Thoracic aorta (tissue), 2 donors: ENCODE data around the gene RSRC1. TPM values are rescaled to one million over a fixed set of nuclear protein-coding genes. Genes with fewer than 3 reads are reported as not detected.
A peak's percentile ranks its signal among the peaks of the same experiment; 100 is the strongest.

ENCODE experiments used
- ATAC-seq: fragments of 150-250 bp; one replicate; pipeline ENCODE4 v1.8.0; 2017; ENCODE audit warnings: low read depth; ENCODE audit not compliant: insufficient number of reproducible peaks, low FRiP score
- DNase-seq: peaks from one replicate; pipeline ENCODE4 v3.0.0-alpha.2; 2020; ENCODE audit warnings: low spot score
- H3K27ac ChIP-seq, 2 donors: fragments of 200-600 bp; sonication (generic); 1 replicate in 1 of 2; 2 replicates in 1 of 2; pipeline ENCODE4 v1.5.1; 2016; ENCODE audit warnings: mild to moderate bottlenecking in 2 of 2, moderate library complexity in 2 of 2
- H3K27me3 ChIP-seq: fragments of 200-600 bp; sonication (generic); replicated peaks from 2 replicates; pipeline ENCODE4 v1.6.0; 2016; ENCODE audit warnings: mild to moderate bottlenecking; ENCODE audit not compliant: insufficient read depth
- H3K36me3 ChIP-seq: fragments of 200-600 bp; sonication (generic); one replicate; pipeline ENCODE4 v1.5.1; 2016
- H3K4me1 ChIP-seq, 2 donors: fragments of 200-600 bp; sonication (generic); 1 replicate in 1 of 2; 2 replicates in 1 of 2; pipeline versions ENCODE4 v1.5.1 to v1.6.0; 2016; ENCODE audit warnings: low read depth in 2 of 2, mild to moderate bottlenecking in 1 of 2; ENCODE audit not compliant: control insufficient read depth in 1 of 2
- H3K4me3 ChIP-seq: fragments of 200-600 bp; sonication (generic); 2 replicates; pipeline ENCODE4 v1.5.1; 2016; ENCODE audit warnings: mild to moderate bottlenecking
- H3K9me3 ChIP-seq: fragments of 200-600 bp; sonication (generic); 2 replicates; pipeline ENCODE4 v1.5.1; 2016
- CTCF ChIP-seq: fragments of 200-600 bp; sonication (generic); IDR thresholded peaks from one replicate; pipeline ENCODE4 v1.5.1; 2019; ENCODE audit warnings: antibody characterized with exemption
- total RNA-seq, 2 donors: library from RNA; depleted of rRNA; stranded (reverse); fragments of >200 nt; gene quantifications; one replicate each; pipeline versions ENCODE4 v1.1.0 to v1.2.3, GENCODE V29; 2016

The RSRC1 gene
- total RNA-seq, 2 donors from 2014 or later: 26.6 to 39.5 TPM

- DNase-seq (no peak), ATAC-seq (peak; percentile 65)
- Histone ChIP-seq H3K27ac (no peak overlapping the region), H3K9me3 (no peaks in the 10 kb centered on the region), H3K4me3 (no peak overlapping the region), H3K36me3 (no peaks in the 10 kb centered on the region), H3K4me1 (peaks cover 0 to 9% of the 10 kb centered on the region in 2 donors), H3K27me3 (no peaks in the 10 kb centered on the region)
- no peak for TF ChIP-seq CTCF
Measured at GRCh38 chr3:158167737-158168557, 58.1 kb downstream of the RSRC1 start.

- TF ChIP-seq CTCF: no peak
- H3K27me3 ChIP-seq: no peaks in the 10 kb centered on the region
- no peak overlapping the region for H3K4me3 ChIP-seq
- ATAC-seq (no peak), DNase-seq (no peak)
- no peaks in the 10 kb centered on the region for H3K36me3 ChIP-seq
- no peaks in the 10 kb centered on the region for H3K9me3 ChIP-seq
- H3K27ac ChIP-seq: no peak overlapping the region
- peaks cover 0 to 9% of the 10 kb centered on the region in 2 donors for H3K4me1 ChIP-seq
Measured at GRCh38 chr3:158169091-158169491, 59.2 kb downstream of the RSRC1 start.

- Histone ChIP-seq H3K9me3 (no peaks in the 10 kb centered on the region), H3K27ac (no peak overlapping the region), H3K4me3 (no peak overlapping the region), H3K4me1 (no peaks in the 10 kb centered on the region), H3K36me3 (no peaks in the 10 kb centered on the region), H3K27me3 (no peaks in the 10 kb centered on the region)
- no peak for TF ChIP-seq CTCF
- no peak for DNase-seq
- no peak for ATAC-seq
Measured at GRCh38 chr3:158181096-158181495, 71.2 kb downstream of the RSRC1 start.

GRCh38 chr3:158185711-158186110 is 75.8 kb downstream of the RSRC1 start:
- no peak for DNase-seq
- no peaks in the 10 kb centered on the region for H3K36me3 ChIP-seq
- H3K9me3 ChIP-seq: no peaks in the 10 kb centered on the region
- no peaks in the 10 kb centered on the region for H3K27me3 ChIP-seq
- no peak for TF ChIP-seq CTCF
- H3K4me3 ChIP-seq: no peak overlapping the region
- H3K27ac ChIP-seq: no peak overlapping the region
- H3K4me1 ChIP-seq: no peaks in the 10 kb centered on the region
- no peak for ATAC-seq

- Histone ChIP-seq H3K4me1 (no peaks in the 10 kb centered on the region), H3K36me3 (no peaks in the 10 kb centered on the region), H3K9me3 (peaks cover 18% of the 10 kb centered on the region), H3K27me3 (no peaks in the 10 kb centered on the region), H3K27ac (no peak overlapping the region), H3K4me3 (no peak overlapping the region)
- DNase-seq (no peak), ATAC-seq (no peak)
- no peak for TF ChIP-seq CTCF
Measured at GRCh38 chr3:158200955-158201354, 91.1 kb downstream of the RSRC1 start.
